Natural killer cell (primary cell): ENCODE results near the gene SLC12A6. TPM values are rescaled to one million over a fixed set of nuclear protein-coding genes. Genes with fewer than 3 reads are reported as not detected.
A peak's percentile ranks its signal among the peaks of the same experiment; 100 is the strongest.

Experiments
- ATAC-seq, 3 donors: fragments of 150-1000 bp in 2 of 3; fragments of 200-7000 bp in 1 of 3; cut with Tn5 transposase; 1 replicate in 1 of 3; 2 replicates in 2 of 3; pipeline ENCODE4 v1.10.0; 2021; ENCODE audit warnings: mild to moderate bottlenecking in 2 of 3, moderate library complexity in 2 of 3
- DNase-seq, 2 donors: peaks; one replicate each; pipeline versions ENCODE4 v3.0.0 to v3.0.0-alpha.2; 2013 to 2021; ENCODE audit warnings: mixed read lengths in 1 of 2
- H3K27ac ChIP-seq: one replicate; pipeline ENCODE4 v1.5.1; 2013; ENCODE audit warnings: mild to moderate bottlenecking, low read length
- H3K27me3 ChIP-seq: one replicate; pipeline ENCODE4 v1.6.1; 2013; ENCODE audit warnings: low read length; ENCODE audit not compliant: control insufficient read depth, insufficient read depth
- H3K36me3 ChIP-seq: one replicate; pipeline ENCODE4 v1.6.1; 2013; ENCODE audit warnings: low read length; ENCODE audit not compliant: control insufficient read depth, insufficient read depth
- H3K4me1 ChIP-seq: one replicate; pipeline ENCODE4 v1.6.1; 2013; ENCODE audit warnings: low read length; ENCODE audit not compliant: control insufficient read depth, insufficient read depth
- H3K4me3 ChIP-seq: one replicate; pipeline ENCODE4 v1.5.1; 2013; ENCODE audit warnings: low read length
- H3K9me3 ChIP-seq: one replicate; pipeline ENCODE4 v1.6.1; 2013; ENCODE audit warnings: low read length; ENCODE audit not compliant: control insufficient read depth, insufficient read depth
- H3K27ac Mint-ChIP-seq, 2 donors: one replicate each; pipeline ENCODE4 v1.8.0; 2022; ENCODE audit warnings: mild to moderate bottlenecking in 2 of 2, mixed read lengths in 2 of 2, moderate library complexity in 1 of 2
- H3K27me3 Mint-ChIP-seq, 2 donors: one replicate each; pipeline ENCODE4 v1.8.0; 2022; ENCODE audit warnings: low read depth in 2 of 2, mixed read lengths in 2 of 2
- H3K36me3 Mint-ChIP-seq: one replicate; pipeline ENCODE4 v1.8.0; 2022; ENCODE audit warnings: mixed read lengths
- H3K4me1 Mint-ChIP-seq, 2 donors: one replicate each; pipeline ENCODE4 v1.8.0; 2022; ENCODE audit warnings: mixed read lengths in 2 of 2
- H3K4me3 Mint-ChIP-seq: one replicate; pipeline ENCODE4 v1.8.0; 2022; ENCODE audit warnings: mild to moderate bottlenecking, moderate library complexity, mixed read lengths
- H3K9me3 Mint-ChIP-seq, 2 donors: one replicate each; pipeline ENCODE4 v1.8.0; 2022; ENCODE audit warnings: mixed read lengths in 2 of 2
- CTCF ChIP-seq: fragments of 200-600 bp; IDR thresholded peaks from one replicate; pipeline ENCODE4 v1.8.0; 2022; ENCODE audit warnings: antibody characterized with exemption
- WGBS: methylation state at CpG from one replicate; pipeline ENCODE4 v1.1.7; 2013; ENCODE audit warnings: missing lambda C conversion rate; ENCODE audit not compliant: insufficient coverage; 5-methylcytosine and 5-hydroxymethylcytosine counted together
- intact Hi-C: fragments of 100-400 bp; cut with micrococcal nuclease; formaldehyde crosslinking; loops from one replicate; pipeline ENCODE4 v1.14.2; 2022
- total RNA-seq, 4 donors: library from RNA; stranded (reverse); fragments of 120-200 nt in 1 of 4; gene quantifications; one replicate each; pipeline versions ENCODE4 v1.2.3 to v1.2.4, GENCODE V29; 2013 to 2022

The SLC12A6 gene
- total RNA-seq, 3 donors from 2014 or later (not counting 1 experiment from before 2014, with no cell fraction given), result 56.1 to 82.9 (median 79.5) TPM

DNA sequence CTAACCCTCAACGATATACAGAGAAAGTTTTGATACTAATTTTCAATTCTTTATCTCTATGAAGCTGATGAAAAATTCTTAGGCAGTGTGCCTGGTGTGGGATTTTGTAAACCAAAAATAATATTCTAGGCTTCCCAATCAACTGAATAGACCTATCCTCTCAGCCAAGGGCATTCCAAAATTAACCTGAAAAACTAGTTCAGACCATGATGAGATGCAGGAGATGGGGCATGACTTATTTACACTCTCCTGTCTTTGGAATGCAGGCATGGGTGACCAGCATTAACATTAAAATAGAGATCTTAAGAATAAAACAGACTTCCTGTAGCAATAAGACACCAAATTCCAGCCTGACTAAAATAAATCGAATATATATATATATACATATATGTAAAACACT is 37.2 kb upstream of the SLC12A6 start:
- Mint-ChIP-seq H3K4me1 (no peaks in the 10 kb centered on the region), H3K27me3 (no peaks in the 10 kb centered on the region), H3K36me3 (no peaks in the 10 kb centered on the region), H3K4me3 (no peak overlapping the region), H3K27ac (no peak overlapping the region), H3K9me3 (no peaks in the 10 kb centered on the region)
- Histone ChIP-seq H3K9me3 (no peaks in the 10 kb centered on the region), H3K4me3 (no peak overlapping the region), H3K36me3 (no peaks in the 10 kb centered on the region), H3K27me3 (no peaks in the 10 kb centered on the region), H3K27ac (no peak overlapping the region), H3K4me1 (no peaks in the 10 kb centered on the region)
- no peak for TF ChIP-seq CTCF
- no peak for DNase-seq
- ATAC-seq, result no peak
- intact Hi-C loops, result no loop called here
- WGBS, result no CpG with 5 or more reads among the region's 2 CpGs

GRCh38 chr15:34373951-34374350 is 36.4 kb upstream of the SLC12A6 start:
- Histone ChIP-seq H3K9me3 (no peaks in the 10 kb centered on the region), H3K4me1 (peaks cover 4% of the 10 kb centered on the region), H3K36me3 (no peaks in the 10 kb centered on the region), H3K4me3 (no peak overlapping the region), H3K27ac (no peak overlapping the region), H3K27me3 (no peaks in the 10 kb centered on the region)
- H3K27me3 Mint-ChIP-seq, result no peaks in the 10 kb centered on the region
- no peak for ATAC-seq
- H3K27ac Mint-ChIP-seq, result no peak overlapping the region
- no peaks in the 10 kb centered on the region for H3K4me1 Mint-ChIP-seq
- WGBS, result 98% methylated on average over 8 of the region's 8 CpGs
- no peaks in the 10 kb centered on the region for H3K9me3 Mint-ChIP-seq
- no peak for TF ChIP-seq CTCF
- no peaks in the 10 kb centered on the region for H3K36me3 Mint-ChIP-seq
- intact Hi-C loops, result no loop called here
- no peak overlapping the region for H3K4me3 Mint-ChIP-seq
- DNase-seq, result no peak

- Mint-ChIP-seq H3K27ac (no peak overlapping the region), H3K4me3 (no peak overlapping the region), H3K9me3 (no peaks in the 10 kb centered on the region), H3K27me3 (no peaks in the 10 kb centered on the region), H3K4me1 (peaks cover 20 to 26% of the 10 kb centered on the region in 2 donors), H3K36me3 (no peaks in the 10 kb centered on the region)
- DNase-seq (no peak), ATAC-seq (no peak)
- H3K9me3 ChIP-seq, result no peaks in the 10 kb centered on the region
- H3K4me1 ChIP-seq, result peaks cover 25% of the 10 kb centered on the region
- H3K36me3 ChIP-seq, result no peaks in the 10 kb centered on the region
- H3K4me3 ChIP-seq, result no peak overlapping the region
- TF ChIP-seq CTCF, result no peak
- no peak overlapping the region for H3K27ac ChIP-seq
- no peaks in the 10 kb centered on the region for H3K27me3 ChIP-seq
- intact Hi-C loops, result no loop called here
- 73% methylated on average over 2 of the region's 2 CpGs for WGBS
Observed at GRCh38 chr15:34370643-34371042, 33.1 kb upstream of the SLC12A6 start.

DNA sequence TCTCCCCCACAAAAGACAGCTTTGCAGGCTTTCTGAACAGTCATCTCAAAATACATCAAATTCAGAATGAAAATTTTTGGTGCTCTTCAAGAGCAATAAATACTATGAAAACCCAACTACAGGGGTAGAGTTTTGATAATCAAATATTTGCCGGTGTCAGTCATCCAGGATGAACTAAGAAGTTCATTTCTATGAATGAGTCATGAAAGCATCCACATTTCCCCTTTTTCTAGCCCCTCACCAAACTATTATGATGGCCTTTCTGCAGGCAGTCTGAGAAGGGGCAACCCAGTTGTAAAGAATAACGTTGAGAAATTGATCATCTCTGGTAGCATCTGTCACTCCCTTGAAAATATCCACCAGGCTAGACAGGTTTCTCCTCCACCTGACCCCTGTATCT is 32.5 kb upstream of the SLC12A6 start:
- peak overlapping the region; percentile 28 for H3K4me3 Mint-ChIP-seq
- H3K27me3 ChIP-seq, result no peaks in the 10 kb centered on the region
- no peaks in the 10 kb centered on the region for H3K9me3 ChIP-seq
- H3K4me1 ChIP-seq, result peaks cover 30% of the 10 kb centered on the region
- ATAC-seq (no peak), DNase-seq (no peak)
- H3K36me3 ChIP-seq, result no peaks in the 10 kb centered on the region
- H3K9me3 Mint-ChIP-seq, result no peaks in the 10 kb centered on the region
- H3K4me1 Mint-ChIP-seq, result peaks cover 23 to 30% of the 10 kb centered on the region in 2 donors
- H3K36me3 Mint-ChIP-seq, result no peaks in the 10 kb centered on the region
- no peak overlapping the region for H3K4me3 ChIP-seq
- TF ChIP-seq CTCF, result no peak
- 73% methylated on average over 2 of the region's 2 CpGs for WGBS
- no peak overlapping the region for H3K27ac ChIP-seq
- H3K27me3 Mint-ChIP-seq, result no peaks in the 10 kb centered on the region
- intact Hi-C loops, result no loop called here
- H3K27ac Mint-ChIP-seq, result no peak overlapping the region
